Bronchial epithelial cell (primary cell): ENCODE measurements around the gene FAM3B. TPM values are rescaled to one million over a fixed set of nuclear protein-coding genes. Genes with fewer than 3 reads are reported as not detected.

Experiments
- DNase-seq: peaks from one replicate; pipeline ENCODE4 v3.0.0-alpha.2; 2010; ENCODE audit warnings: low read depth
- FAIRE-seq: peaks from 2 replicates; lab custom pipeline; 2011; peaks lifted over from hg19 to GRCh38; lab: Jason Lieb, UNC
- H3K27me3 ChIP-seq: 2 replicates; pipeline ENCODE4 v1.5.1; 2011; ENCODE audit warnings: low read length; ENCODE audit not compliant: control insufficient read depth, insufficient read depth
- H3K36me3 ChIP-seq: 2 replicates; pipeline ENCODE4 v1.5.1; 2011; ENCODE audit warnings: low read length; ENCODE audit not compliant: control insufficient read depth, insufficient read depth
- H3K4me3 ChIP-seq: 2 replicates; pipeline ENCODE4 v1.5.1; 2011; ENCODE audit warnings: mild to moderate bottlenecking, low read depth, low read length, control low read depth
- total RNA-seq: library from RNA; depleted of rRNA; stranded (reverse); fragments of >200 nt; gene quantifications from 2 replicates; pipeline ENCODE4 v1.2.1, GENCODE V29; 2014
- TF ChIP-seq, protein P1 (sequence below): IDR thresholded peaks from 2 replicates; pipeline ENCODE4 v1.5.1; 2011; ENCODE audit warnings: mild to moderate bottlenecking, moderate library complexity, low read length, control low read depth, inconsistent platforms; ENCODE audit not compliant: insufficient read depth, severe bottlenecking

FAM3B gene
- total RNA-seq, 1 donor from 2014 or later: not detected

DNA sequence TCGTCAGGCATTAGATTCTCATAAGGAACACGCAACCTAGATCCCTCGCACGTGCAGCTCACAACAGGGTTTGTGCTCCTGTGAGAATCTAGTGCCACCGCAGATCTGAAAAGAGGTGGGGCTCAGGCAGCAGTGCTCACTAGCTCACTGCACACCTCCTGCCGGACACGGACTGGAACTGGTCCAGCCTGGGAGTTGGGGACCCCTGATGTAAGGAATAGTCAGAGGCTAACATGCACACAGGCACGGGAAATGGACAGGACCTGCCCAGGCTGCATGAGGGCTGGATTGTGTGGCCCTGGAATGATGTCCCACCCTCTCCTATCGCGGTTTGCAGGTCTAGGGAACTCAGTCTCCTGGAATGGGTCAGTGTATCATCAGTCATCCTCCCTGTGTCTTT is 86.2 kb downstream of the FAM3B start:
- FAIRE-seq (no peak), DNase-seq (no peak)
- no peaks in the 10 kb centered on the region for H3K36me3 ChIP-seq
- TF ChIP-seq, protein P1, sequence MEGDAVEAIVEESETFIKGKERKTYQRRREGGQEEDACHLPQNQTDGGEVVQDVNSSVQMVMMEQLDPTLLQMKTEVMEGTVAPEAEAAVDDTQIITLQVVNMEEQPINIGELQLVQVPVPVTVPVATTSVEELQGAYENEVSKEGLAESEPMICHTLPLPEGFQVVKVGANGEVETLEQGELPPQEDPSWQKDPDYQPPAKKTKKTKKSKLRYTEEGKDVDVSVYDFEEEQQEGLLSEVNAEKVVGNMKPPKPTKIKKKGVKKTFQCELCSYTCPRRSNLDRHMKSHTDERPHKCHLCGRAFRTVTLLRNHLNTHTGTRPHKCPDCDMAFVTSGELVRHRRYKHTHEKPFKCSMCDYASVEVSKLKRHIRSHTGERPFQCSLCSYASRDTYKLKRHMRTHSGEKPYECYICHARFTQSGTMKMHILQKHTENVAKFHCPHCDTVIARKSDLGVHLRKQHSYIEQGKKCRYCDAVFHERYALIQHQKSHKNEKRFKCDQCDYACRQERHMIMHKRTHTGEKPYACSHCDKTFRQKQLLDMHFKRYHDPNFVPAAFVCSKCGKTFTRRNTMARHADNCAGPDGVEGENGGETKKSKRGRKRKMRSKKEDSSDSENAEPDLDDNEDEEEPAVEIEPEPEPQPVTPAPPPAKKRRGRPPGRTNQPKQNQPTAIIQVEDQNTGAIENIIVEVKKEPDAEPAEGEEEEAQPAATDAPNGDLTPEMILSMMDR: no peak
- H3K4me3 ChIP-seq: no peak overlapping the region
- H3K27me3 ChIP-seq: peaks cover 5% of the 10 kb centered on the region

DNA sequence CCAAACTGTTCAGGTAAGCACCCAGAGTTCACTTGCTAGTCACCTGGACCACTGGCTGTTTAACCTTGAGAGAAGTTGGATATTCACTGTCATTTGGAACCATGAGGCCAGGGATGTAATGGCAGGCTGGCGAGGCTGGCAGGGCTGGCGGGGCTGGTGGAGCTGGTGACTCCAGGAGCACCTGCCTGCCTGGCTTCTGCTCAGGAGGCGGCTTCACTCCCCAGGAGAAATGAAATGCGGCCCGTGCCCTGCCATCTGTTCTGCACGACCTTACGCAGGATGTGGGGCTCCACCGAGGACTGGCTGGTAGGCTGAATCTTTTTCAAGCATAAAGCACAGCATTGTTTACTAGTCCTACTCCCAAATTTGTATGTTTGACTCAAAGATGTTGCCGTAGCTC is 86.7 kb downstream of the FAM3B start:
- Histone ChIP-seq H3K36me3 (no peaks in the 10 kb centered on the region), H3K27me3 (peaks cover 5% of the 10 kb centered on the region), H3K4me3 (no peak overlapping the region)
- FAIRE-seq: no peak
- TF ChIP-seq, protein P1: no peak
- DNase-seq: no peak

DNA sequence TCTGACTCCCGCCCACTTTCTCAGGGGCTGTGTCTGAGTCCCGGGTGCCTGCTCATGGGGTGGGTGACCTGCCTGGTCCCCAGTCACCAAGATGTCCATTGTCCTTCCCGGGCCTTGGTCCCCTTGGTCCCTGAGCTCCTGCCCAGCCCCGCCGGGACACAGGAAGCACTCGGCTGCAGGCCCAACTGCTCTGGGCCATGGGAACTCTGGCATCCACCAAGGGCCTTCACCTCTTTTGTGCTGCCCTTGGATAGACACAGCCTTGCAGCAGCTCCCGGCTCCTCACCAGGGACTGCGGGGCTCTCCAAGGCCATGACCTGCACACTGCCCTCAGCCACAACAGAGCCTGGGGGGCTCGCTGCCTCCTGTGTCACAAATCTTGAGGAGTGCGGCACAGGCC is 87.4 kb downstream of the FAM3B start:
- Histone ChIP-seq H3K4me3 (no peak overlapping the region), H3K36me3 (no peaks in the 10 kb centered on the region), H3K27me3 (peaks cover 5% of the 10 kb centered on the region)
- TF ChIP-seq, protein P1: no peak
- DNase-seq (no peak), FAIRE-seq (no peak)

DNA sequence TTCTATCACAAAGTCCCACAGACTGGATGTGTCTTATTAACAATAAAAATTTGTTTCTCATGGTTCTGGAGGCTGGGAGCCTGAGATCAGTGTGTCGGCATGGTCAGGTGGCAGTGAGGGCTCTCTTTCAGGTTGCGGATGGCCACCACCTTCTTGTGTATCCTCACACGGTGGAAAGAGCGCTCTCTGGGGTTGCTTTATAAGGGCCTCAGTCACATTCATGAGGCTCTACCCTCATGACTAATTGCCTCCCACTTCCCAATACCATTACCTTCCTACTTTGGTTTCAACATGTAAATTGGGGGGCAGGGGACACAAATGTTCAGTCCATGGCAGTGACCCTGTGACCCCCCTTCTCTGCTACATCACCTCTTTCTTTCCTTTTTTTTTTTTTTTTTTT is 88.7 kb downstream of the FAM3B start:
- Histone ChIP-seq H3K36me3 (no peaks in the 10 kb centered on the region), H3K4me3 (no peak overlapping the region), H3K27me3 (peaks cover 5% of the 10 kb centered on the region)
- TF ChIP-seq, protein P1: no peak
- no peak for FAIRE-seq
- no peak for DNase-seq

DNA sequence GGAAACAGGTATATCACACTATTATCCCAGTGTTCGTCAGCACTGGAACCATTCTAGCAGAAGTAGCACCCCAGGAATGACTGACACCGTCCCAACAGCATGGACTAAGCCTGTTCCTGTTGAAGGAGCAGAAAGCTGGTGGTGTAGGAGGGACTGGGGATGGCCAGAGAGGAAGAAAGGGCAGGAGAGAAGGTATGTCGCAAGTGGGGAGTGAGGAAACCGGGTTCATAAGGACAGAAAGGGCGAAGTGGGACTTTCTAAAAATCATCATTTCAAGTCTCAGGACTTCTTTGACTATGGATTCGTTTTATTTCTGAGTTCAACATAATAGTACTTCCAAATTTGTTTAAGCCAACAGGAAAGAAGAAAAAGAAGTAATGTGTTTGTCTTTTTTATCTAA is 89.7 kb downstream of the FAM3B start:
- Histone ChIP-seq H3K4me3 (no peak overlapping the region), H3K36me3 (no peaks in the 10 kb centered on the region), H3K27me3 (peaks cover 5% of the 10 kb centered on the region)
- TF ChIP-seq, protein P1: no peak
- no peak for FAIRE-seq
- no peak for DNase-seq

Other genes with a start within 250 kb of the FAM3B start
- gene BACE2, start 148.6 kb upstream of the FAM3B start, total RNA-seq: 43.1 and 64.8 TPM in 2 replicates
- gene MX2, start 45.2 kb downstream of the FAM3B start, total RNA-seq: 0.13 and 0.26 TPM in 2 replicates
- 2.2 and 2.4 TPM in 2 replicates for gene MX1, start 109.4 kb downstream of the FAM3B start, total RNA-seq
- 3.7 and 12.0 TPM in 2 replicates for gene TMPRSS2, start 191.4 kb downstream of the FAM3B start, total RNA-seq